HepG2 (cell line): ENCODE data around the gene SLA2. TPM values are rescaled to one million over a fixed set of nuclear protein-coding genes. Genes with fewer than 3 reads are reported as not detected.
A peak's percentile ranks its signal among the peaks of the same experiment; 100 is the strongest.

Experiments
- AKAP8 ChIP-seq: sonication (generic); formaldehyde crosslinking; IDR thresholded peaks from 2 replicates; pipeline ENCODE4 v1.5.1; 2020; ENCODE audit warnings: mild to moderate bottlenecking, missing genetic modification reagents
- FOXK2 ChIP-seq: fragments of 450-650 bp; IDR thresholded peaks from 2 replicates; pipeline ENCODE4 v1.6.1; 2016
- HMG20B ChIP-seq: conservative IDR thresholded peaks from 2 replicates; pipeline ENCODE4 v1.6.1; 2016; ENCODE audit warnings: missing genetic modification reagents, missing compliant biosample characterization
- JUNB ChIP-seq: sonication (generic); formaldehyde crosslinking; IDR thresholded peaks from 2 replicates; pipeline ENCODE4 v1.8.0; 2022; ENCODE audit warnings: missing genetic modification reagents, mild to moderate bottlenecking, borderline replicate concordance
- KLF13 ChIP-seq: sonication (generic); formaldehyde crosslinking; IDR thresholded peaks from 2 replicates; pipeline ENCODE4 v1.4.0; 2020; ENCODE audit warnings: mild to moderate bottlenecking, missing genetic modification reagents
- MAFG ChIP-seq: sonication (generic); formaldehyde crosslinking; IDR thresholded peaks from 2 replicates; pipeline ENCODE4 v1.5.1; 2020; ENCODE audit warnings: mild to moderate bottlenecking, missing genetic modification reagents
- MIXL1 ChIP-seq: IDR thresholded peaks from 2 replicates; pipeline ENCODE4 v1.6.1; 2016
- MTF1 ChIP-seq: sonication (generic); formaldehyde crosslinking; IDR thresholded peaks from 2 replicates; pipeline ENCODE4 v1.5.0; 2020; ENCODE audit warnings: missing genetic modification reagents
- NAIF1 ChIP-seq: sonication (generic); formaldehyde crosslinking; IDR thresholded peaks from 2 replicates; pipeline ENCODE4 v1.5.0; 2020; ENCODE audit warnings: mild to moderate bottlenecking, missing genetic modification reagents, borderline replicate concordance
- PHF20 ChIP-seq: sonication (generic); formaldehyde crosslinking; IDR thresholded peaks from 2 replicates; pipeline ENCODE4 v1.5.0; 2020; ENCODE audit warnings: mild to moderate bottlenecking, missing genetic modification reagents
- PHF8 ChIP-seq: sonication (generic); formaldehyde crosslinking; IDR thresholded peaks from 2 replicates; pipeline ENCODE4 v1.5.0; 2020; ENCODE audit warnings: missing genetic modification reagents
- PITX1 ChIP-seq: sonication (generic); formaldehyde crosslinking; IDR thresholded peaks from 2 replicates; pipeline ENCODE4 v1.5.1; 2020; ENCODE audit warnings: mild to moderate bottlenecking, missing genetic modification reagents
- RFX3 ChIP-seq: IDR thresholded peaks from 2 replicates; pipeline ENCODE4 v1.6.1; 2016; ENCODE audit warnings: missing biosample characterization, missing genetic modification reagents
- TARDBP ChIP-seq: sonication (generic); formaldehyde crosslinking; IDR thresholded peaks from 2 replicates; pipeline ENCODE4 v1.8.0; 2022; ENCODE audit warnings: mild to moderate bottlenecking, missing genetic modification reagents
- ZNF10 ChIP-seq: sonication (generic); formaldehyde crosslinking; IDR thresholded peaks from 2 replicates; pipeline ENCODE4 v1.4.0; 2020; ENCODE audit warnings: mild to moderate bottlenecking, low read depth, missing genetic modification reagents, borderline replicate concordance
- ZNF160 ChIP-seq: sonication (generic); formaldehyde crosslinking; IDR thresholded peaks from 2 replicates; pipeline ENCODE4 v1.8.0; 2022; ENCODE audit warnings: mild to moderate bottlenecking, inconsistent platforms, missing genetic modification reagents
- ZNF30 ChIP-seq: sonication (generic); formaldehyde crosslinking; IDR thresholded peaks from 2 replicates; pipeline ENCODE4 v1.5.0; 2020; ENCODE audit warnings: mild to moderate bottlenecking, missing genetic modification reagents
- ZNF616 ChIP-seq: sonication (generic); formaldehyde crosslinking; IDR thresholded peaks from 2 replicates; pipeline ENCODE4 v1.5.0; 2020; ENCODE audit warnings: low read depth, mild to moderate bottlenecking, missing genetic modification reagents
- ZNF7 ChIP-seq: IDR thresholded peaks from 2 replicates; pipeline ENCODE4 v1.6.1; 2016; ENCODE audit warnings: missing biosample characterization, missing genetic modification reagents
- ZNF747 ChIP-seq: sonication (generic); formaldehyde crosslinking; IDR thresholded peaks from 2 replicates; pipeline ENCODE4 v1.8.1; 2023; ENCODE audit warnings: missing genetic modification reagents, mild to moderate bottlenecking, borderline replicate concordance
- ZNF768 ChIP-seq: sonication (generic); formaldehyde crosslinking; IDR thresholded peaks from 2 replicates; pipeline ENCODE4 v1.4.0; 2020; ENCODE audit warnings: missing genetic modification reagents
- ZNF780A ChIP-seq: sonication (generic); formaldehyde crosslinking; IDR thresholded peaks from 2 replicates; pipeline ENCODE4 v1.8.0; 2022; ENCODE audit warnings: mild to moderate bottlenecking, missing genetic modification reagents, moderate library complexity
- ZNF883 ChIP-seq: sonication (generic); formaldehyde crosslinking; IDR thresholded peaks from 2 replicates; pipeline ENCODE4 v1.5.1; 2020; ENCODE audit warnings: mild to moderate bottlenecking, missing genetic modification reagents; ENCODE audit errors: not compliant biosample characterization
- polyA plus RNA-seq, 8 experiments: library from polyadenylated mRNA; depleted of rRNA in 3 of 8; stranded (reverse) in 7 of 8; unstranded in 1 of 8; fragments of >200 nt; fragmentation: Illumina TruSeq in 4 of 8; extraction: Trizol in 4 of 8; gene quantifications; 2 replicates each; pipeline versions ENCODE4 v1.2.1 to v1.2.3, GENCODE V29; 2011 to 2016; ENCODE audit warnings: low read depth in 4 of 8, missing spikeins in 1 of 8, mixed read lengths in 1 of 8; ENCODE audit not compliant: insufficient read depth in 1 of 8
- total RNA-seq, 5 experiments: library from RNA; depleted of rRNA; stranded (reverse); fragments of >200 nt; fragmentation: Illumina TruSeq; extraction: Trizol; gene quantifications; 2 replicates each; pipeline ENCODE4 v1.2.3, GENCODE V29; 2016; ENCODE audit warnings: low read depth in 1 of 5
- TF ChIP-seq, protein P1 (sequence below): sonication (generic); formaldehyde crosslinking; IDR thresholded peaks from 2 replicates; pipeline ENCODE4 v1.4.0; 2020; ENCODE audit warnings: missing genetic modification reagents, borderline replicate concordance
- TF ChIP-seq, protein P2 (sequence below): sonication (generic); formaldehyde crosslinking; IDR thresholded peaks from 2 replicates; pipeline ENCODE4 v1.8.0; 2022; ENCODE audit warnings: missing genetic modification reagents, mild to moderate bottlenecking, borderline replicate concordance
- TF ChIP-seq, protein P3 (sequence below): sonication (generic); formaldehyde crosslinking; IDR thresholded peaks from 2 replicates; pipeline ENCODE4 v1.4.0; 2020; ENCODE audit warnings: missing genetic modification reagents, borderline replicate concordance
- TF ChIP-seq, protein P4 (sequence below): IDR thresholded peaks from 2 replicates; pipeline ENCODE4 v1.6.1; 2018; ENCODE audit warnings: missing genetic modification reagents

The SLA2 gene
- total and polyA plus RNA-seq, 2 of the 13 experiments (the other 11 are each of a cell fraction or from before 2014, with no cell fraction given) = 1.6 to 3.6 TPM

DNA sequence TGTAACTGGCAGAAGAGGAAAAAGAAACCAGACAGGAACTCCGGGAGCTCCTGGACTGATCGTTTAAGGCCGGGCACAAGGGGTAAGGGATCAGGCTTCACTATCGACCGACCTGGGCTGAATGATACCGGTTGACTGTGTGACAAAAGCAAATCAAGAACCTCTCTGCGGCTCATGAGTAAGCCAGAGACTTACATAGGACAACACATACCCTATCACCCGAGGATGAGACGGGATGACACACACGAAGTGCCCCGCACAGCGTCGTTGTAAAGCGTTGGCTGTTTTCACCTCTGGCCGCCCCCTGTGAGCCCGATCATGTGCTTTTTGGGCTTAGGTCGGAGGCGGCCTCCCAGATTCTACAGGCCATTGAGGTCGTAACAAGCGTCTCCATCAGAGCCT lies 73.3 kb downstream of the SLA2 start (continued):
- TF ChIP-seq, protein P1, sequence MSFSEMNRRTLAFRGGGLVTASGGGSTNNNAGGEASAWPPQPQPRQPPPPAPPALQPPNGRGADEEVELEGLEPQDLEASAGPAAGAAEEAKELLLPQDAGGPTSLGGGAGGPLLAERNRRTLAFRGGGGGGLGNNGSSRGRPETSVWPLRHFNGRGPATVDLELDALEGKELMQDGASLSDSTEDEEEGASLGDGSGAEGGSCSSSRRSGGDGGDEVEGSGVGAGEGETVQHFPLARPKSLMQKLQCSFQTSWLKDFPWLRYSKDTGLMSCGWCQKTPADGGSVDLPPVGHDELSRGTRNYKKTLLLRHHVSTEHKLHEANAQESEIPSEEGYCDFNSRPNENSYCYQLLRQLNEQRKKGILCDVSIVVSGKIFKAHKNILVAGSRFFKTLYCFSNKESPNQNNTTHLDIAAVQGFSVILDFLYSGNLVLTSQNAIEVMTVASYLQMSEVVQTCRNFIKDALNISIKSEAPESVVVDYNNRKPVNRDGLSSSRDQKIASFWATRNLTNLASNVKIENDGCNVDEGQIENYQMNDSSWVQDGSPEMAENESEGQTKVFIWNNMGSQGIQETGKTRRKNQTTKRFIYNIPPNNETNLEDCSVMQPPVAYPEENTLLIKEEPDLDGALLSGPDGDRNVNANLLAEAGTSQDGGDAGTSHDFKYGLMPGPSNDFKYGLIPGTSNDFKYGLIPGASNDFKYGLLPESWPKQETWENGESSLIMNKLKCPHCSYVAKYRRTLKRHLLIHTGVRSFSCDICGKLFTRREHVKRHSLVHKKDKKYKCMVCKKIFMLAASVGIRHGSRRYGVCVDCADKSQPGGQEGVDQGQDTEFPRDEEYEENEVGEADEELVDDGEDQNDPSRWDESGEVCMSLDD (CRISPR knock-in tag) = no peak
- no peak for TF ChIP-seq ZNF10 (CRISPR knock-in tag)
- no peak for TF ChIP-seq KLF13 (CRISPR knock-in tag)
- no peak for TF ChIP-seq ZNF883
- no peak for TF ChIP-seq FOXK2
- no peak for TF ChIP-seq MTF1
- no peak for TF ChIP-seq ZNF160
- no peak for TF ChIP-seq PHF8 (CRISPR knock-in tag)
- TF ChIP-seq, protein P2, sequence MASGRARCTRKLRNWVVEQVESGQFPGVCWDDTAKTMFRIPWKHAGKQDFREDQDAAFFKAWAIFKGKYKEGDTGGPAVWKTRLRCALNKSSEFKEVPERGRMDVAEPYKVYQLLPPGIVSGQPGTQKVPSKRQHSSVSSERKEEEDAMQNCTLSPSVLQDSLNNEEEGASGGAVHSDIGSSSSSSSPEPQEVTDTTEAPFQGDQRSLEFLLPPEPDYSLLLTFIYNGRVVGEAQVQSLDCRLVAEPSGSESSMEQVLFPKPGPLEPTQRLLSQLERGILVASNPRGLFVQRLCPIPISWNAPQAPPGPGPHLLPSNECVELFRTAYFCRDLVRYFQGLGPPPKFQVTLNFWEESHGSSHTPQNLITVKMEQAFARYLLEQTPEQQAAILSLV (CRISPR knock-in tag) = no peak
- no peak; the same call in 1 of the 2 replicates for TF ChIP-seq ZNF747 (CRISPR knock-in tag)
- no peak for TF ChIP-seq ZNF780A (CRISPR knock-in tag)
- TF ChIP-seq ZNF7 (CRISPR knock-in tag) = no peak
- peak; percentile 69 for TF ChIP-seq ZNF768 (CRISPR knock-in tag)
- TF ChIP-seq PITX1 (CRISPR knock-in tag) = peak; percentile 33
- no peak for TF ChIP-seq NAIF1 (CRISPR knock-in tag)
- TF ChIP-seq JUNB = no peak
- no peak for TF ChIP-seq ZNF616 (CRISPR knock-in tag)
- TF ChIP-seq MAFG (CRISPR knock-in tag) = no peak
- TF ChIP-seq TARDBP = no peak
- TF ChIP-seq, protein P3, sequence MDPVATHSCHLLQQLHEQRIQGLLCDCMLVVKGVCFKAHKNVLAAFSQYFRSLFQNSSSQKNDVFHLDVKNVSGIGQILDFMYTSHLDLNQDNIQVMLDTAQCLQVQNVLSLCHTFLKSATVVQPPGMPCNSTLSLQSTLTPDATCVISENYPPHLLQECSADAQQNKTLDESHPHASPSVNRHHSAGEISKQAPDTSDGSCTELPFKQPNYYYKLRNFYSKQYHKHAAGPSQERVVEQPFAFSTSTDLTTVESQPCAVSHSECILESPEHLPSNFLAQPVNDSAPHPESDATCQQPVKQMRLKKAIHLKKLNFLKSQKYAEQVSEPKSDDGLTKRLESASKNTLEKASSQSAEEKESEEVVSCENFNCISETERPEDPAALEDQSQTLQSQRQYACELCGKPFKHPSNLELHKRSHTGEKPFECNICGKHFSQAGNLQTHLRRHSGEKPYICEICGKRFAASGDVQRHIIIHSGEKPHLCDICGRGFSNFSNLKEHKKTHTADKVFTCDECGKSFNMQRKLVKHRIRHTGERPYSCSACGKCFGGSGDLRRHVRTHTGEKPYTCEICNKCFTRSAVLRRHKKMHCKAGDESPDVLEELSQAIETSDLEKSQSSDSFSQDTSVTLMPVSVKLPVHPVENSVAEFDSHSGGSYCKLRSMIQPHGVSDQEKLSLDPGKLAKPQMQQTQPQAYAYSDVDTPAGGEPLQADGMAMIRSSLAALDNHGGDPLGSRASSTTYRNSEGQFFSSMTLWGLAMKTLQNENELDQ (CRISPR knock-in tag) = no peak
- TF ChIP-seq PHF20 (CRISPR knock-in tag) = no peak
- no peak for TF ChIP-seq RFX3 (CRISPR knock-in tag)
- 0 out of 2 replicates have a peak, but pooled peaks have one; percentile 53 for TF ChIP-seq MIXL1 (CRISPR knock-in tag)
- TF ChIP-seq AKAP8 (CRISPR knock-in tag) = no peak
- 0 out of 2 replicates have a peak, but pooled peaks have one; percentile 73 for TF ChIP-seq ZNF30
- no peak for TF ChIP-seq HMG20B (CRISPR knock-in tag)
- TF ChIP-seq, protein P4, sequence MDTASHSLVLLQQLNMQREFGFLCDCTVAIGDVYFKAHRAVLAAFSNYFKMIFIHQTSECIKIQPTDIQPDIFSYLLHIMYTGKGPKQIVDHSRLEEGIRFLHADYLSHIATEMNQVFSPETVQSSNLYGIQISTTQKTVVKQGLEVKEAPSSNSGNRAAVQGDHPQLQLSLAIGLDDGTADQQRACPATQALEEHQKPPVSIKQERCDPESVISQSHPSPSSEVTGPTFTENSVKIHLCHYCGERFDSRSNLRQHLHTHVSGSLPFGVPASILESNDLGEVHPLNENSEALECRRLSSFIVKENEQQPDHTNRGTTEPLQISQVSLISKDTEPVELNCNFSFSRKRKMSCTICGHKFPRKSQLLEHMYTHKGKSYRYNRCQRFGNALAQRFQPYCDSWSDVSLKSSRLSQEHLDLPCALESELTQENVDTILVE (CRISPR knock-in tag) = no peak
